Retinal pigment epithelial cell (primary cell): ENCODE data around the gene TAP2.

Experiments
- DNase-seq: peaks from one replicate; pipeline ENCODE4 v3.0.0-alpha.2; 2010; ENCODE audit warnings: low read depth
- H3K4me3 ChIP-seq: 2 replicates; pipeline ENCODE4 v1.5.1; 2011; ENCODE audit warnings: mild to moderate bottlenecking, low read length, control low read depth, moderate library complexity
- CTCF ChIP-seq: conservative IDR thresholded peaks from 2 replicates; pipeline ENCODE4 v1.5.1; 2011; ENCODE audit warnings: low read depth, low read length, control low read depth, inconsistent platforms

The TAP2 gene

GRCh38 chr6:32853541-32854375 lies 15.2 kb upstream of the TAP2 start, which contains the start of the genes PSMB9 and TAP1:
PSMB9 (plus strand) TSS chr6:32854192; CDS start chr6:32854230, 38 bp downstream.
TAP1 (minus strand) TSS chr6:32853704; CDS start chr6:32853636, 68 bp downstream.
- H3K4me3 ChIP-seq, result peak within 1 kb of the TSS; percentile 81
- peak; percentile 68 for DNase-seq
- TF ChIP-seq CTCF, result peak; percentile 70

DNA sequence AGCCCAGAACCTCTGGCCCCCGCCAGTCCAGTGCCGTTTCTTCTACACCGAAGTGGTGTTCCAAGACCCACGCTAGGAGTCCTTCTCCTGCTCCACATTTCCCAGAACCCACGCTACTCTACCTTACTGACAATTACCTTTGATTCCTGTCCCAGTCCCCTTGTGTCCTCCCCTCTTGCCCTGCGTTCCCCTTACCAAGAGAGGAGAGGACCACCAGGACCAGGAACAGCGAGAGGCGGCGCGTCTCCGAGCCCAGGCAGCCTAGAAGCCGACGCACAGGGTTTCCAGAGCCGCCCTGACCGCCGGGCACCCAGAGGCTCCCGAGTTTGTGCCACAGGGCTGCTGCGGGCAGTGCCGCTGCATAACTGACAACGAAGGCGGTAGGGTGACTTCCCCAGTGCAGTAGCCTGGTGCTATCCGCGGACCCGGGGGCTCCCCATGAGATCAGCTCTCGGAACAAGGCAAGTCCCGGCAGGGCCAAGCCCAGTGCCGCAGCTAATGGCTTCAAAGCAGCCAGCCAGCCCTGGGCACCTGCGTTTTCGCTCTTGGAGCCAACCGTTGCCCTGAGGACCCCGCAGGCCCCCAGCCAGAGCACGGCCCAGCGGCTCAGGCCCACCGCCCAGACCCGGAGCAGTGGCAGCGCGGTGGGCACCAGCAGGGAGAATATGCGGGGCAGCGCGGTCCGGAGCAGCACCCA lies 14.5 kb upstream of the TAP2 start:
- TF ChIP-seq CTCF, result no peak
- peak; percentile 9 for DNase-seq
- peak overlapping the region; percentile 81 for H3K4me3 ChIP-seq

GRCh38 chr6:32852018-32852843 lies 13.7 kb upstream of the TAP2 start:
- no peak for TF ChIP-seq CTCF
- peak overlapping the region; percentile 81 for H3K4me3 ChIP-seq
- DNase-seq, result no peak

DNA sequence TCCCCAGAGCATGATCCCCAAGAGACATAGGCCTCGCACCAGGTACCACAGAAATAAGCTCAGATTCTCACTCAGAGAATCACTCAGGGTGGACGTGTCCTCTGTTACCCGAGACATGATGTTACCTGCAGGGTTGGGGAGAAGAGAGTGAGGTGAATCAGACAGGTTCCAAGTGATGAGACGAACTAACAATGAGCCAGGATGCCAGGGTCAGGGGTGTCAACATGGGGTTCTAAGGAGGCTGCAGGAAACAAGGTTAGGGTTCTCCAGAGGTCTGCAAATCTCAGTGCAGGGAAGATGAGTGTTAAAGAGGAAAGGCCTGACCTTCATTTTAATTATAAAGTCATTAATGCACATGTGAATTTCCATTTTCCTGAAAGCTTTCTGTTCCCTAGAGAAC lies 12.5 kb upstream of the TAP2 start:
- no peak for DNase-seq
- no peak overlapping the region for H3K4me3 ChIP-seq
- no peak for TF ChIP-seq CTCF

- no peak for DNase-seq
- no peak for TF ChIP-seq CTCF
- no peak overlapping the region for H3K4me3 ChIP-seq
These were observed 10.6 kb upstream of the TAP2 start for GRCh38 chr6:32849126-32849525.

DNA sequence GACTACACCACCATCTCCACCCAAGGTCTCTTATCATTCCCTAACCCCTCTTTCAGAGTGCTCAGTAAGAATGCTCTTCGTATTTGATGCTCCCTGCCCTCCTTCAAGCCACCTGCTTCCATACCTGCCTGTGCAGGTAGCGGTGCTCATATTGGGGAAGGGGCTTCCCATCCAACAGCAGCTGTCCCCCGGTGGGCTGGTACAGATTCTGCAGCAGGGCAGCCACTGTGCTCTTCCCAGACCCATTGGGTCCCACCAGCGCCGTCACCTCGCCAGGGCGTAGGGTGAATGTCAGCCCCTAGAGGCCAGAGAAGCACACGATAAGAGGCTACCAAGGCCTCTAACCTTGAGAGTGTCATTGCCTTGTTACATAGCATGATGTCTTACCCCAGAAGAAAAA lies 9.3 kb upstream of the TAP2 start:
- H3K4me3 ChIP-seq, result no peak overlapping the region
- TF ChIP-seq CTCF, result no peak
- no peak for DNase-seq
